GM20431 (cell line): ENCODE results near the gene FNDC3B.

ENCODE experiments used
- in situ Hi-C: fragments of 300-500 bp; cut with MseI, MboI; formaldehyde crosslinking; loops from one replicate; pipeline ENCODE4 v1.15.0; 2020; ENCODE audit warnings: low sequenced_read_pairs; ENCODE audit not compliant: unreplicated experiment

The FNDC3B gene

GRCh38 chr3:172129850-172130716 lies 90.7 kb downstream of the FNDC3B start:
- in situ Hi-C loops: no loop called here

DNA sequence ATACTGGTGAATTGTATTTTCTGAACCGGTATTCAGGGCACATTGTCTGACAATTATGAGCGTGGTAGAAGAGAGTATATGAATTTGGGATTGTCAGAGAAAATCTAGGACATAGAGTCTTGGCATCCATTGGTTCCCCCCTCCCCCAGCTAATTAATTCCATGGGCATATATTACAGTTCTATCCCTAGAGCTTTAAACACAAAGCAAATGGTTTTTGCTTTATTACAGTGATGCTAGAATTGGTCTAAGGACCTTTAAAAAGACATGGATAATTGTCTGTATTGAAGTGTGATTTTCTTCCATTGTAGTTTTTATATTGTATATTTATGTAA lies 91.3 kb downstream of the FNDC3B start:
- in situ Hi-C loops: no loop called here

- in situ Hi-C loops: no loop called here
These were observed 92.4 kb downstream of the FNDC3B start for GRCh38 chr3:172131746-172132145.

- in situ Hi-C loops: no loop called here
These were observed 92.8 kb downstream of the FNDC3B start for GRCh38 chr3:172132159-172132586.

DNA sequence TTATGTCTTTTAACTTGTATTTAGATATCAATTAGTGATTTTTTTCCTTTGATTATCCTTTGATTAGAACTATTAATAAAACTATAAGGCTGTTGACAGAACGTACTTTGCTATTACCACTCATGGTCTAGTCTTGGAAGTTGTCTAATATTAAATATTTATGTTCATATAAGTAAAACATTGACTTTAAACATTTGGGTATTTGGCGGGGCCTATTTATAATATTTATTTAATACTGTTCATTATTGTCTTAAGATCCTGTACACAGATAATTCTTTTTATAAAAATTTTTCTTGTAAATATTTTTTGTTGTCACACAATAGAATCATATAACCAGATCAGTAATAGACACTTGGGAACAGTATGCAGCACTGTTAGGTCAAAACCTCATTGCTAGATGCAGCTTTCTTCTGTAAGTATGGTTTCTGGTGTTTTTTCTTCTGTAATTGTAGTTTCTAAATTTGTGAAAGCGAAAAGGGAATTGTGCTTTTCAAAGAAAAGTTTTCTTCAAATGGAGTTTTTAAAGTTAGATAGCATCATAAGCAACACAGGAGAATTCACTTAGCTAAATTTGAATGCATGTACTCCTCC lies 93.4 kb downstream of the FNDC3B start:
- in situ Hi-C loops: no loop called here

DNA sequence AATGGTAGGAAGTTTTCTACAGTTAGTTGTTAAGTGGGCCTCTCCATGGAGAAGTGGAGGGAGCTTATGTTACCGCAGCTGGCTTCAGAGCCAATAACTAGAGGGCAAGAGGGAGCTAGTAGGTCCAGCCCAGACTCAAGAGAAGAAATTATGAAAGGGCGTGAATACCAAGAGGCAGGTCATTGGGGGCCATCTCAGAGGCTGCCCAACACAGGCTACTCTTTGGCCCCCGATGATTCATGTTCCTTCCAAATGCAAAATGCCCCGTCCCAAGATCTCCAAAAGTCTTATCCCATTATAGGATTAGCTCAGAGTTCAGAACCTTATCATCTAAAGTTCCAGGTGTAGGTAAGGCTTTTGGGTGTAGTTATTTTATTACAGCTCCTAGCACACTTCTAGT lies 94.5 kb downstream of the FNDC3B start:
- in situ Hi-C loops: no loop called here

DNA sequence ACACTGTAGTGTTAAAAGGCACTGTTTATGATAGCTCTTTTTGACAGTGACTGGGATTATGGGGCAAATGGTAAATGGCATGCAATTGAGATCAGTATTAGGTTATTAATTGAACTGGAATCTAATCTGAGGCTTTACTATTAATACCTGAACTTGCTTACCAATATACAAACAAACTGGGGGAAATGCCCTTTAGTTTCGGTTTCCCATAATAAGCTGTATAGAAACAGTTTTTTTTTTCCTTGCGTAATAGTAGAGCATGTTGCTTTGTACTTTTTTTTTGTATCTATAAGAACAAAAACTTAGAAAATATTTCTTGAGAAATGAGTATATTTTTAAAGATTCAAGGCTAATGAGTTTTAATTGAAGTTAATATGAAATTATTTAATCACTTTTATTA lies 95.0 kb downstream of the FNDC3B start:
- in situ Hi-C loops: no loop called here

DNA sequence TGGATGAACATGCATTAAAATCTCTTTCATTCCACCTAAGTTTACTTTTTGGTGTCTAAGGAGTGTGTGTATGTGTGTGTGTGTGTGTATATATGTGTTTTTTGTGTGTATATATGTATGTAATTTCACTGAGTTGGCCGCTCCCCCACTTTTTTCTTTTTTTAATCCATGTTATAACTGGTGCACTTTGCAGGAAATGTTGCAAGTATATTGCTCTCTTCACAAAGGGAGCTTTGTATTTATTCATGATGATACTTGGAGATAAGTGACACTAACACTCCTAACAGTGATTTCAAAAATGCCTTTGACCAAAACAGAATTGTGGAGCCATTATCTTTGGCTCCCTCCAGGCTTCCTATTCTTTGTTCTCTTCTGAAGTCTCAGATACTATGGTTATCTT lies 95.8 kb downstream of the FNDC3B start:
- in situ Hi-C loops: no loop called here

DNA sequence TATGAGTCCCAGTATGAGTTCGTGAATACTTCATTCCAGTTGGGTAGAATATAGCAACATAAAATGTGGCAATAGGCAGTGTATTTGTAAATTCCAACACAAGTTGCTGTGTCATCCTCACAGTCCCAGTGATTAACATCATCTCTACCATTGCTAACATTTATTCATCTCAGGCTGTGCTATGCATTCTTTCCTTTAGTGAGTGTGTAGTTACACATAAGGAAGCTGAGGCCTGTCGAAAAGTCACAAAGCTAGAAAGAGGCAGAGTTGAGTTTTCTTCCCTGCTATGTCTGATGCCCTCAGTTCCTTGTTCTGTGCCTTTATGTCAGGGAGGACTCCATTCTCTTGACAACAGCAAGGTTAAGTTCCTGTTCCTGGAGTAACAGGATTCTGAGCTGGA lies 96.4 kb downstream of the FNDC3B start:
- in situ Hi-C loops: no loop called here

- in situ Hi-C loops: no loop called here
These were observed 97.0 kb downstream of the FNDC3B start for GRCh38 chr3:172136330-172136729.

GRCh38 chr3:172137287-172138192 lies 98.2 kb downstream of the FNDC3B start:
- in situ Hi-C loops: no loop called here

GRCh38 chr3:172138193-172138537 lies 98.8 kb downstream of the FNDC3B start:
- in situ Hi-C loops: no loop called here

DNA sequence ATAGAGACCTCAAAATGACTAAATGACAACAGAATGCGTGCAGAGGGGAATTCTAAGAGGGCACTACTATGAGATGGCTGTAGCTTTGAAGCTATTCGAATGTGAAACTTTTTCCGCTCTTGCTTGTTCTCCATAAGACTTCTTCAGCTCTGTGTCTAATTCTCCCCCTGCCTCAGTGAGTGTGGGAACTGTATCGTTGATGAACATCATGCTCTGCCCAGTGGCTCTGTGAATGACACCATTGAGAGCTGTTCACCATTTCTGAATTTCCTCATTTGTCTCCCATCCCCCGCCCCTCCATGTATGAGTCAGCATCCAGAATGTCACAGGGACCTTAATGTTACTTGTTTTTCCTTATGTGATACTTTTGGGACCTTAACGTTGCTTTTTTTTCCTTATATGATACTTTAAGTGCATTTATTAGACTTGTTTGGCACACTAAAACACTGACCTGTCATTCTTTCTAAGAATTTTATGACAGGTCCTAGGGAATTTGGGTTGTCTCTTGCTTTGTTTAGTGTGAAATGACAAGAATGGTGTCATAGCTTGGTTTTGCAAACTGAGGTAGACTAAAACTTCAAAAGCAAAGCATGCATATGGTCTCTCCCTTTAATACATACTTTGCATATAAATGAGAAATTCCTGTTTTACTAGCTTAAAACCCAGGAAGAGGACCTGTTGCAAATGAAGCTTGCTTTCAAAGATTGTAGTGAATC lies 99.6 kb downstream of the FNDC3B start:
- in situ Hi-C loops: no loop called here

DNA sequence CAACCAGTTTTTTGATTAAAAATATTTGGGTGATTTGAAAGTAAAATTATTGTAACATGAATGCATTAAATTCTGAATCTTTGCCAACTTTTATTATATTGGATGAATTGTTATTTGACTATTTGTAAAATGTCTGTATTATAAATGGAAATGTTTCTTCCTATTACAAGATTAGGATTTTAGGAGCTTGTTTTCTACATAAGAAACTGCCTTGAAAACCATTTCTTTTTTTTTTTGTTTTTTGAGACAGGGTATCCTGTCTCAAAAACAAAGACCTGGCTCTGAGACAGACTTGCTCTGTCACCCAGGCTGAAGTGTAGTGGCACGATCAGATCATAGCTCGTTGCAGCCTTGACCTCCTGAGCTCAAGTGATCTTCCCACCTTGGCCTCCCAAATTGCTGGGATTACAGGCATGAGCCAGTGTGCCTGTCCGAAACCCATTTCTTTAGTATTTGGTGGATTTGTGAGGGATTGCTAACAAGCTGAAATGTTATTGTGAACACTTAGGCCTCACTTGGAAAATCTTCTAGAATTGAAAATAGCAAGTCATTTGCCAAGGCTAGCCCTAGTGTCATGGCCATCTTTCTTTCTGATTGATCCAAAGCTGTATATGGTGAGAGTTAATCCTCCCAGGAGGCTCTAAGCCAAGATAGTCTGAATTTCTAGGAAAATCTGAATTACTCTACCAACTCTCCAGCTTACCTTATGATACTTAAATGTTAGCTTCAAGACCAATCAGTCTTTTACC lies 100.3 kb downstream of the FNDC3B start:
- in situ Hi-C loops: no loop called here

DNA sequence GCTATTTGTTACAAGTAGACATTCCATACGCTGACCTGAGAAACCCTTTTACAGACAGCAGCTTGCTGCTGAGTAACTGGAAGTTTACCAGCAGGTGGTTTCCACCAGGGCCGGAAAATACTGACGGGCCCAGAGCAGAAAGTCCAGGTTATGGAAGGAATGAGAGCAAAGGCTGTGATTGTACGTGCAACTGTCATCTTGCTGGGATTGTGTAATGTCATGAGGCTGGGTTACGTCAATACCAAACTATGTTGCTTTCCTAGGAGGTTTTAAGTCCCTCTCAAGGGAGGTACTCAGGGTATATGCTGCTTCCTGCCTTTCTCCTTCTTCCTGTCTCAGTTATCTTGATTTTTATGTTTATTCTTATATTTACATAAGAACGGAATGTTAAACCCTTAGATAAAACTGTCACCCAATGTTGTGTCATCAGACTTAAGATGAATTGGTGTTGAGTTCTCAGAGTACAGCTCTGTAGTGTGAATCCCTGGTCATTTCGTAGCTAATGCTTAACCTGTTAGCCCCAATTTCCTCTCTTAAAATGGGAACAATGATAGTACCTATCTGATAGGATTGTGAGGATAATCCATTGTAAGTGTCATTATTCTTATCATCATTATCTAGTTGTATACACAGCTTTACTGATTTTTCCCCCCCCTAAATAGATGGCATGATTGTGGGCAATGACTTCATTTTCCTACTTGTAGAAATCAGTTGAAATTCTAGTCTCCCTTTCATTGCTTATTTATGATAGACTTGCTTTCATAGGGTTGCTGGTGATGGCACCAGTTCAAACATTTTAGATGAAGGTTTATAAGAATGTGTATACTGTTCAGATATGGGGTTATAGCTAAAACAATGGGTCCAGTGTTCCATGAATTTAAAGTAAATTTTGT lies 101.4 kb downstream of the FNDC3B start:
- in situ Hi-C loops: no loop called here

- in situ Hi-C loops: no loop called here
These were observed 102.9 kb downstream of the FNDC3B start for GRCh38 chr3:172142051-172142863.

- in situ Hi-C loops: no loop called here
These were observed 103.6 kb downstream of the FNDC3B start for GRCh38 chr3:172142864-172143451.
